HFF-Myc (cell line): ENCODE measurements around the gene CYRIA.

ENCODE experiments used
- DNase-seq: peaks from one replicate; pipeline ENCODE4 v3.0.0-alpha.2; 2011; ENCODE audit warnings: low read depth; ENCODE audit errors: extremely low read depth
- H3K4me3 ChIP-seq: replicated peaks from 2 replicates; pipeline ENCODE4 v1.5.1; 2011; ENCODE audit warnings: low read depth, mild to moderate bottlenecking, control low read depth, low read length
- CTCF ChIP-seq: IDR thresholded peaks from 2 replicates; pipeline ENCODE4 v1.5.1; 2012; ENCODE audit warnings: mild to moderate bottlenecking, low read depth, low read length, control low read depth; ENCODE audit errors: missing control alignments

The CYRIA gene

GRCh38 chr2:16623031-16623430 lies 42.6 kb downstream of the CYRIA start:
- no peak for DNase-seq
- no peak overlapping the region for H3K4me3 ChIP-seq
- no peak for TF ChIP-seq CTCF

GRCh38 chr2:16622399-16622968 lies 43.1 kb downstream of the CYRIA start:
- H3K4me3 ChIP-seq, result no peak overlapping the region
- no peak for TF ChIP-seq CTCF
- no peak for DNase-seq

GRCh38 chr2:16621316-16621715 lies 44.3 kb downstream of the CYRIA start:
- no peak overlapping the region for H3K4me3 ChIP-seq
- no peak for DNase-seq
- TF ChIP-seq CTCF, result no peak

GRCh38 chr2:16620590-16620989 lies 45.0 kb downstream of the CYRIA start:
- H3K4me3 ChIP-seq, result no peak overlapping the region
- DNase-seq, result no peak
- no peak for TF ChIP-seq CTCF

- DNase-seq, result no peak
- no peak for TF ChIP-seq CTCF
- no peak overlapping the region for H3K4me3 ChIP-seq
Measured at GRCh38 chr2:16619576-16620245, 45.9 kb downstream of the CYRIA start.

- no peak for DNase-seq
- TF ChIP-seq CTCF, result no peak
- no peak overlapping the region for H3K4me3 ChIP-seq
Measured at GRCh38 chr2:16617282-16618266, 48.1 kb downstream of the CYRIA start.
